ENCODE measurements around the gene SLC13A4.

DNA sequence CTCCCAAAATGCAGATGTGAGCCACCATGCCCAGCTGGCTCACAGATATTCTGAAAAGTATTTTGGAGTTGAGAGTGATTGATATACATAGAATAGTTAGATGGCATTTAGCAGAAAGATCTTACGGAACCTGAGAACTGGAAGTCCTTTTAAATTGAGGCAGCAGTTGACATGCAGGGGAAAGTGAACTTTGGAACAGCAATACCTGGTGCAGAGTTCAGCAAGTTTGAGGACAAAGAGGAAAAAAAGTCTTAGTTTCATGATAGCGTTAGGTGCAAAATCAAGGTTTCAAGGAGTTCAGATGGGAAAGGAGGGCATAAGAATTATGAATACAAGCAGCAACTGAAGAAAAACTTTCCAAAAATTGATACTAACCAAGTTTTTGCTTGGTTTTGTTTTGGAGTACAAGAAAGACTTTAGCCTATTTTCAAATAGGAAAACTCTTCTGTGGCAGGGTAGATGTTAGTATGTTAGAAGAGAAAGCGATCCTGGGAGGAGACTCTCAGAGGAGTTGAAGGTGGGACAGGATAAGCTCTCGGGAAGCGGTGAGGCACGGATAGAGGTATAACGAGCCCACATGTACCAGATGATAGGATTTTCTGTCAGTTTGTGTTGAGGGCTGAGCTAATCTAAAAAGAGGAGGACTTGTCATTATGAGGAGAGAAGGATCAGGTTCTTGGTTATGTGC is 93.7 kb downstream of the SLC13A4 start:
- TF ChIP-seq, protein P1, sequence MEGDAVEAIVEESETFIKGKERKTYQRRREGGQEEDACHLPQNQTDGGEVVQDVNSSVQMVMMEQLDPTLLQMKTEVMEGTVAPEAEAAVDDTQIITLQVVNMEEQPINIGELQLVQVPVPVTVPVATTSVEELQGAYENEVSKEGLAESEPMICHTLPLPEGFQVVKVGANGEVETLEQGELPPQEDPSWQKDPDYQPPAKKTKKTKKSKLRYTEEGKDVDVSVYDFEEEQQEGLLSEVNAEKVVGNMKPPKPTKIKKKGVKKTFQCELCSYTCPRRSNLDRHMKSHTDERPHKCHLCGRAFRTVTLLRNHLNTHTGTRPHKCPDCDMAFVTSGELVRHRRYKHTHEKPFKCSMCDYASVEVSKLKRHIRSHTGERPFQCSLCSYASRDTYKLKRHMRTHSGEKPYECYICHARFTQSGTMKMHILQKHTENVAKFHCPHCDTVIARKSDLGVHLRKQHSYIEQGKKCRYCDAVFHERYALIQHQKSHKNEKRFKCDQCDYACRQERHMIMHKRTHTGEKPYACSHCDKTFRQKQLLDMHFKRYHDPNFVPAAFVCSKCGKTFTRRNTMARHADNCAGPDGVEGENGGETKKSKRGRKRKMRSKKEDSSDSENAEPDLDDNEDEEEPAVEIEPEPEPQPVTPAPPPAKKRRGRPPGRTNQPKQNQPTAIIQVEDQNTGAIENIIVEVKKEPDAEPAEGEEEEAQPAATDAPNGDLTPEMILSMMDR (IDR thresholded peaks at IDR 0.05; ENCODE audit: insufficient read depth, low read depth, low read length): no peak
- TF ChIP-seq EZH2 (IDR thresholded peaks at IDR 0.05; ENCODE audit: insufficient read depth, low read length): no peak

All from astrocyte (in vitro differentiated cells and primary cell).